NK-92 (cell line): ENCODE measurements around the gene COL6A5.
"Not testable (repeated sequence)": the region's sequence is repeated elsewhere in the genome, so short reads cannot be mapped to it uniquely, and the experiment has no call there.

Source experiments
- DNase-seq: peaks from one replicate; lab custom pipeline; 2025; ENCODE audit not compliant: unreplicated experiment; lab: John Stamatoyannopoulos, UW

COL6A5 gene

GRCh38 chr3:130386604-130387263 lies 41.3 kb downstream of the COL6A5 start:
- no peak for DNase-seq

- no peak for DNase-seq
Observed at GRCh38 chr3:130389743-130390478, 44.4 kb downstream of the COL6A5 start.

GRCh38 chr3:130392266-130392665 lies 46.8 kb downstream of the COL6A5 start:
- no peak for DNase-seq

GRCh38 chr3:130393594-130393993 lies 48.1 kb downstream of the COL6A5 start:
- DNase-seq: no peak

- no peak for DNase-seq
Observed at GRCh38 chr3:130395331-130395730, 49.9 kb downstream of the COL6A5 start.

GRCh38 chr3:130395916-130396315 lies 50.4 kb downstream of the COL6A5 start:
- DNase-seq: no peak

- DNase-seq: no peak
Observed at GRCh38 chr3:130404401-130404800, 58.9 kb downstream of the COL6A5 start.

GRCh38 chr3:130405956-130406355 lies 60.5 kb downstream of the COL6A5 start:
- no peak for DNase-seq

GRCh38 chr3:130408253-130408652 lies 62.8 kb downstream of the COL6A5 start:
- DNase-seq: not testable (repeated sequence)

- DNase-seq: no peak
Observed at GRCh38 chr3:130411320-130411719, 65.8 kb downstream of the COL6A5 start.

- DNase-seq: no peak
Observed at GRCh38 chr3:130412991-130413560, 67.6 kb downstream of the COL6A5 start.

GRCh38 chr3:130414457-130414856 lies 69.0 kb downstream of the COL6A5 start:
- DNase-seq: no peak

- DNase-seq: no peak
Observed at GRCh38 chr3:130420466-130420865, 75.0 kb downstream of the COL6A5 start.

- DNase-seq: no peak
Observed at GRCh38 chr3:130423064-130423463, 77.6 kb downstream of the COL6A5 start.

GRCh38 chr3:130424837-130425236 lies 79.4 kb downstream of the COL6A5 start:
- no peak for DNase-seq

- no peak for DNase-seq
Observed at GRCh38 chr3:130425484-130425883, 80.0 kb downstream of the COL6A5 start.

GRCh38 chr3:130426206-130426605 lies 80.7 kb downstream of the COL6A5 start:
- DNase-seq: no peak

GRCh38 chr3:130428871-130429712 lies 83.6 kb downstream of the COL6A5 start:
- no peak for DNase-seq

GRCh38 chr3:130429713-130430023 lies 84.2 kb downstream of the COL6A5 start:
- no peak for DNase-seq

GRCh38 chr3:130430266-130430665 lies 84.8 kb downstream of the COL6A5 start:
- DNase-seq: no peak

GRCh38 chr3:130432086-130432485 lies 86.6 kb downstream of the COL6A5 start:
- not testable (repeated sequence) for DNase-seq

GRCh38 chr3:130433306-130433705 lies 87.8 kb downstream of the COL6A5 start:
- no peak for DNase-seq
